ENCODE measurements around the gene VAV2.

VAV2 gene

DNA sequence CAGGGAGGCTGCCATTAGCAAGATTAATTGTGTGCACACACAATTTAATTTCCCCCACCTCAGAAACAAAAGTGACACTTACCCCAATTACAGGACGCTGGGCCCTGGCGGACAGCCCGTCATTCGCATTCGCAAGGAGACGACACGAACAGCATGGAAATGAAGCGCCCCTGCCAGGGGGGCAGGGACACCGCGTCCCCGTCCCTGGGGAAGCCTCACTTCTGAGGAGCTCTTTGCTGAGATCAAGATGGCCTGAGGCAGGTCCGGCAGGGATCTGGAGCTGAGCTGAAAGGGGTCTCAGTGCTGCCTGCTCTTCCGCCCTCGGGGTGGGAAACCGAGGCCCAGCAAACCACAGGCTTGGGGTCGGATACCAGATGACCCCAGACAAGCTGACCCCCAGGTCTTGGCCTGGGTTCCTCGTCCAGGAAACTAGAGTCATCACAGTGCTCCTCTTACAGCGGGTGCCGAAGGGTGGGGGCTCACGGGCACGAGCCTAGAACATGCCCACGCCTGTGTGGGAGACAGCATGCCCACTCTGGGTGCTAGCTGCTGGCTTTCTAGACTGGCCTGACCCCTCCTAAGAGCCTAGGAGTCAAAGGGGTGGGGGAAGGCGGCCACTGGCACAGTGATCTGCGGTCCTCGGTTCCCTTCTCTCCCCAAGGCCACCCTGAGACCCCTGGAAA lies 103.2 kb downstream of the VAV2 start:
- no peak for DNase-seq (ENCODE audit: low spot score)

DNA sequence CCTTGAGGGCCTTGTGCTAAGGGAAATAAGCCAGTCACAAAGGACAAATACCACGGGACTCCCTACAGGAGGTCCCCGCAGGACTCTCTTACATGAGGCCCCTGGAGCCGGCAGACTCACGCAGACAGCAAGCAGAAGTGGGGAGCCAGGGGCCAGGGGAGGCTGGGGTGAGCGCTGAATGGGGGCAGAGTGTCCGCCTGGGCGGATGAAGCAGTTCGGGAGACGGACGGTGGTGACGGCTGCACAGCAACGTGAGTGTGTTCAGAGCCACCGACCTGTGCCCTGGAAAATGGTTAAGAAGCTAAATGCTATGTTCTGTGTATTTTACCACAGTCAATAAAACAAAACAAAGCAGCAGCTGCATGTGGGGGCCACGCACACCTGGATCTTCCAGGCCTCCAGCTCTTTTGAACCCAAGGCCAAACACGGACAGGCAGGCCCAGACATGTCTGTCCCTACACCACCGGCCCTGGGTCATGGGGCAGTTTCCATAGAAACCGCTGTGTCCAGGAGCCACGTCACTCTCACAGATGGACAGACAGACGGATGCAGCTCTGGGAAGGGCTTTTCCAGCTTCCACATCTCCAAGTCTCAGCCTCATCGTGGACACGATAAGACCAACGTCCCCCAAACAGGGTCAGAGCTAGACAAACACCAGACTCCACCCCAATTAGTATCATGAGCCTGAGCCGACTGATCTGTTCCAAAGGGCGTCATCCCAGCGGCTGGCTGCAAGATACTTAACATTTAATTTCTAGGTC lies 103.9 kb downstream of the VAV2 start:
- no peak for DNase-seq (ENCODE audit: low spot score)

DNA sequence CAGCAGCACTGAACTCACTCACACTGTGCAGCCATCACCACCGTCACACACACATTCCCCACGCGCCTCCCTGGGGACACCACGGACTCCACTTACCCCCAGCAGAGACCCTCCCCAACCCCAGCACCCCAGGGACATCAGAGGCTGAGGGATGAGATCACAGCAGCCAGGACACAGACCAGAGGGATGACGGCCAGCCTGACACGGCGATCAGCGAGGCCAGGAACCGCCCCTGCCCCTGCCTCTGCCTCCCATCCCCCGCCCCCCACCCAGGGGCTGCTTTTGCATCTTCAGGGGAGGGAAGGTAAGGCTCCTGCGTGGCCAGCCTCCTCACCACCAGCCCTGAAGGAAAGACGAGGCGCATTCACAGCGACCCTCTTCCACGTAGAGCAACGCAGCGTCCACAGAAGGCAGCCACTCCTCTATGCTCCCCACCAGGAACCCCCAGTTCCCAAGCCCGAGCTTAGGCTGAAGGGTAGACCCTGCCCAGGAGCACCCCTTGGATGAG lies 104.5 kb downstream of the VAV2 start:
- DNase-seq (ENCODE audit: low spot score) = no peak

DNA sequence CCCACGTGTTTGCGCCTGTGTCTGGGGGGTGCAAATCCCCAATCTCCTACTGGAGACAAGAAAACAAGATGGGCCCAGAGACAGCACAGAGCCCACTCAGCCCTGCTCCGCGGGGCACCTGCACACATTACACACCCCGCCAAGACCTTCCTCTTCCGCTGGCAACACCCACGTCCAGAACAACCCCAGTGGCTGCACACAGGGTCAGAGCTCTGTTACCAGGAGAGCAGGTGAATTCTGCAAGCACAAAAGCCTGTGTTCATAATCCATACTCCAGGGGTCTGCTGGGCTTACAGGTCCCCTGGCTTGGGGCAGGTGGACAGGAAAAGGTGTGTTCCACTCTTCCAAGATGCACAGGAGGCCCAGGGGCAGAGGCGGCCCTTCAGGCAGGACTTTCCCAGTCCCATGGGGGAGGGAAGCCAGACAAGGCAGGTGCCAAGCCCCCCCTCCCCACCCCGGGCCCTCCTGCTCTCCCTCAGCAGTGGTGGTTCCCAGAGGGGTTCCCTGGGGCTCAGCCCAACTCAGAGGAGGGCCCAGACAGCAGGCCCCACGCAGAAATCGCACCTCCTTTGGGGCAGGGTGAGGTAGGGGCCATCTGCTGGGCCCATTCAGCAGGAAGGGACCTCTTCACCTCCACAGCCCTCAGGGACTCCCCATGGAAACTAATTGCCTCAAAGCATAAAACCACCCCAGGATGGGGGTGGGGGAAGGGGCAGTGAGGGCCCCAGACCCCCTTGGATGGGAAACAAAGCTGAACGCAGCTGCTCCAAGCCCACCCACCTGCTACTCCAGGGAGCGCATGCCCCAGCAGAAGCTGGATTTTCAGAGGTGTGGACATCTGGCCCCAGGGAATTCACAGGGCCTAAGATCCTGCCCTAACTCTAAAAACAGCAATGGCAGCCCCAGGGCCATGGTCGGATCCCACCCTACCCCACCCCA lies 105.3 kb downstream of the VAV2 start:
- no peak for DNase-seq (ENCODE audit: low spot score)

DNA sequence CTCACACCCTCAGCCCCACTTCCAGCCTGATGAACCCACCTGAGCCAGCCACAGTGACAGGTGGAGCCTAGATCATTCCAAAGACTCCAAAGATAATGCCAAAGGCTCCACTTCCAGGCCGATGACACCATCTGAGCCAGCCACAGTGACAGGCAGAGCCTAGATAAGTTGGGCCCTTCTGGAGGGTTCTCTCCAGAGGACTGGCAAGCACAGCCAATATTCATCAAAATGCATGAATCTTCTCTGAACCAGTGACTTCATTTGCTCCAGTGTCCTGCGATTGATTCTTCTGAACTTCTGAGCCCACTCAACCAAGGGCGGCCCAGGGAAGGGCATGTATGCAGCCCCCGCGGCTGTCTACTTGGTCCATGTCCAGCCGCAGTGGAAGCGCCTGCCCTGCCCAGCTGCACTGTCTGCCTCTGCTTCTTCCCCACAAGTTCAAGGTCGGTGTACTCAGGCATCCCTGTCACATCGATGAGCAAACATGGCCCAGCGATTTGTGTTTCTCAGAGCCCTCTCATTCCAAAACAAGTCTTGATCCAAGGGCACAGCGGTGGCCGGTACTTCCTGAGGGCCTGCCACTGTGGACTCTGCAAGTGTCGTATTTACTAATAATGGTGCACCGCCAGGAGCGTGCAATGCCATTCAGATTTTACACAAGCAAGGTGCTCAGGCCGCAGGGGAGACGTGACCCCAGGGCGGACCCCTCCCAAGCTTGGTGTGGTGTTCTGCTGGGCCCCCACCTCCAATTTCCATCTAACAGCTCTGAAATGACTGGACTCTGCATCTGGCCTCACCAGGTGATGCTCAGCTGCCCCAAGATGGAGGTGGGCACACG lies 107.0 kb downstream of the VAV2 start:
- no peak for DNase-seq (ENCODE audit: low spot score)

DNA sequence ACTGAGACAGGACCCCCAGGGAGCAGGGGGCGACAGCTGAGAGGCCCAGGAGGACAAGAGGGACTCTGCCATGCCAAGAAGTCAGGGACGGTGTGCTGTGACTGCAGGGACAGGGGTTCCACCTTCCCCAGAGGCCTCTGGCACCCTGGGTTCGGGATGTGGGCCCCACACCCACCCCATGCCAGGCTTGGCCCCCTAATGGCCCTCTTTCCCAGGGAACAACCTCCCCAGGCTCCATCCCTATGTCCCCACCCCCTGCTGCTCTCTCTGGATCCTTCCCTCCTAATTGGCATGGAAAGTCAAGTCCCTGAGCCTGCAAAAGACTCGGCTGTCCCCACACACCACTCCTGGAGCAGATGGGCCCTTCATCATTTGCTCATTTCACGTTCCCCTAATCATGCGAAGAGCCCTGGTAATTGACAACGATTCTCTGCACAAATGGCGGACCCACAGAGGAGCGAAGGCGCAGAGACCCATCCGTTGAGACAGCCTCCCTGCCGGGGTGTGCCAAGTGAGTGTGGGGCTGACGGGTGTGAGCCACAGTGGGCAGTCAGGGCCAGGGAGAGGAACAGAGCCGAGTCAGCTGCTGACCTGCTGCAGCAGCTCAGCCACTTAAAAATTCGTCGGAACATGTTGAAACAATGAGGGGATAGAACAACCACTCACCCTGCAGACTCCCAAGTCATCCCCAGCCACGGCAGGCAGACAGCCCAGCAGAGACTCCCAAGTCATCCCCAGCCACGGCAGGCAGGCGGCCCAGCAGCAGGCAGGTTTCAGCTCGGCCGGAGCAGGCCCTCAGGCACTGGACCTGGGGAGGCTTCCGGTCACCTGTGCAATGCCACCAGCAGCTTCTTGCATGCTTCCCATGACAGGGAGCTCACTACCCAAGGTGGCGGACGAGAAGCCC lies 109.0 kb downstream of the VAV2 start:
- DNase-seq (ENCODE audit: low spot score) = no peak

DNA sequence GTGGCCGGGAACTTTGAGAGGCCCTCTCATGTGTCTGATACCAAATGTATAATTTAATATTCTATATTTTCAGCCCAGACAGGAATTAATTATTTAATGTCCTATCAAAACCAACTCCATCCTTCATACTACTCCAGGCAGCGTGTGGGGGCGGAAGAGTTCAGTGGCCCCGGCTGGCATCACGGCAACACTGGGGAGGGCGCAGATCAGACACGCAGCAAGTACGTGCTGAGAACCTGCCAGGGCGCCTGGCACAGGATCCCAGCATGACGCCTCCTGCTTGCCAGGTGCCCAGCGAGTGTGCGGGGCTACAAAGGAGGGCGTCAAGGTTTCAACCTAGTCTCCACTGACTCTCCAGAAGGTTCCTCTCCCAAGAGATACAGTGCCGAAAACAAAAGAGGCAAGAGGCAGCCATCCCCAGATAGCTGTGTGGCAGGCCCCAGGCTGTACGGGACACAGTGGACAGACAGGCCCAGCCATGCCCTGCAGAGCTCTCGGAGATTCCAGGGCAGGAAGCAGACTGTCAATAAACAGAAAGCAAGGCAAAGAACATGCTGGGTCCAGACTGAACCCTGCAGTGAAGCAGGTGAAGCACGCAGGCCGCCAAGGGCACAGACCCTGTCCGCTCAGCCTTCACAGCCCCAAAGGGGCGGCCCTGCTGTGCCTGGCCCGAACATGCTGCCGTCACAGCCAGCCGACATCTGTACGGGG lies 110.3 kb downstream of the VAV2 start:
- DNase-seq (ENCODE audit: low spot score) = no peak

DNA sequence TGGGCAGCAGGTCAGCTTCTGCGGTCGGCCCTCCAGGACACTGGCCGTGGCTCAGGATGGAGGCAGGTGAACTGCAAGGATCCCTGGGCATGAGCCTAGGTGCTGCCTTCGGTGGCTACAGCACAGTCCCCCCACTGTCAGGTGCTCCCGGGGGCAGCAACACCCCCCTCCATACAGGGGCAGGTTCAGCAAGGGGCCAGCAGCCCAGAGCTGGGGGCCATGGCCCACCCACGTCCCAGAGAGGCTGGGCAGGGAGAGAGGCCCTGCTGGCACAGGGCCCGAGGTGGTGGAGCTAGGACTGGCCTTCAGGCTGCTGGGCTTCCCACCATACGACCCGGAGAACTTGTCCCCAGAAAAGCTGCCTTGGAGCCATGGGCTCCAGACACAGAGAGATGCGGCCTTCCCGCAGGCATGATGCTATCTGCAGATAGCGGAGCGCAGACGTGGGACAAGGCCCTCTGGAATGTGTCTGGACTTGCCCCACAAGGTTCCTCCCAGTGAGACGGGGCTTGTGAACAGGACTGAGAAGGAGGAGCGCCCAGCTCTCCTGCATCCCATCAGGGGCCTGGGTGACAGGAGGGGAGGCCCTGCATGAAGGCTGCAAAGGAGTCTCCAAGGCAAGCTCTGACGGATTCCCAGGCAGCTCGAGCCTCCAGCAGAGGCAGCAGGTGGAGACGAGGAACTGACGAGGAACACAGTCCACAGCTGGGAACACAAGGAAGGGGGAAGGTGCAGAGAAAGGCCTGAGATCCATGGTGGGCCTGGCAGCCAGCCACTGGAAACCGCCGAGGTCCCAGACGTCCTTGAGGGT lies 111.1 kb downstream of the VAV2 start:
- DNase-seq (ENCODE audit: low spot score) = no peak

DNA sequence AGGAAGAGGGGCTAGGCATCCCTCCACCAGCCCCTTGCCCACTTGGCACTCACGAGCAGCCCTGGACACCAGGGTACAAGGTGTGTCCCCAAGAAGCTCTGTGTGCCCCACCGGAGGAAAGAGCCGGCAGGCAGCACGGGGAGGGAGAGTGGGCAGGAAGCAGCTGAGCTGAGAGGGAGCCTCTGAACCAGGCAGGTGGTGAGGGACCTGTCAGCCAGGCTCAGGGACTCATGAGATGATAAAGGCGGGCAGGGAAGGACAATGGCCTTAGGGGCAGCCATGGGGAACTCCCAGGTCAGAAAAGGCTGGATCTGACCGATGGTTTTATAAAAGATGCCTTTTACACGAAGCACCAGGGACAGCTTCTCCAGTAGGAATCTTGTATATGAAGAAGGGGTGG lies 112.0 kb downstream of the VAV2 start:
- DNase-seq (ENCODE audit: low spot score) = no peak

DNA sequence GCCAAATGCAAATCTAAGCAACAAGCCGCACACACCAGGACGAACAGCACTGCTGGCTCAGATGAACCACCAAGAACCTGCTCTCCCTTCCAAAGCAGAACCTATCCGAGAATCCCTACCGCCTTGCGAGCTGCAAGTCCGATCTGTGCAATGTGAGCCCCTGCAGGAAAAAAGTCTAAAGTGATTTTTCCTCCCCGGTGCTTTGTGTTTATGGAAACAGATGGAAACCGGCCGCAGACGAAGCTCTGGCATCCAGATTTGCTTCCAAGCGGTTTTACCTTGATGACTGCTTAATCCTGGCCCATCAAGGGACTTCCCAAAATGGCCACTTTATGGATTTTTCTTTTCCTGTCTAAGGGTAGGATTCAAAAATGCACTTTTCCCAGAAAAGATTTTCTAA lies 112.5 kb downstream of the VAV2 start:
- no peak for DNase-seq (ENCODE audit: low spot score)

DNA sequence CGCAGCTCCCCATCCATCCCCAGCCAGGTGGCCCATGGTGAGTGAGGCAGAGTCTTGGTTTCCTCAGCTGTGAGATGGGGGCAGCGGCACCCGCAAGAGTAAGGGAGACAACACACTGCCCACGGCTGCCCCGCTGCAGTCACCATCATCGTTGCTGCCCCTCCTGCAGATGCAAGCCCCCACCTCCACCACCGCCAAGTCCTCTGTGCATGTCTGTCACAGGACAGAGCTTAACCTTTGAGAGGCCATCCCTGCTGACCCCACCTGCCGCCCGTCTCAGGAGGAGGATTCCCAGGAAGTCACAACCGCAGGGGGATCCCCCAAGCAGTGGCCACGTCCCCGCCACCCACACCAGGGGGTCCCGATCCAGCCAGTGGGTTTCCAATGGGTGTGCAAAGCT lies 113.7 kb downstream of the VAV2 start:
- DNase-seq (ENCODE audit: low spot score) = no peak

DNA sequence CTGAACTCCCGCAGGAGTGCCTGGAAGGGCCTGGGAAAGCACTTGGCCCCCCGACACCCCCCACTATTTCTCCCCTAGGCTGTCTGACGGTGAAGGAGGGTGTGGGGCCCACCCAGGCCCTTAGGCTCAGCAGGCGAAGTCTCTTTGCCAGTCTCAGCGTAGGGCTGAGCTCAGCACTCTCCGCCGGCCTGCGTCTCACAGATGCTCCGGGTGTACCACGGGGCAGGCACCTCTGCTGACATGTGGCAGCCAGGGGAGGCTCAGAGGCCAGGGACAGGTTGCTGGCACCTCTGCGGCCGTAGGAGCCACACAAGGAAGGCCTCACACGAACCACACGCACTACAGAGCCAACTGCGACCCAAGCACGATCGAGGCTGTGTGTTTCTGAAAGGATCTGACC lies 114.2 kb downstream of the VAV2 start:
- DNase-seq (ENCODE audit: low spot score) = no peak

DNA sequence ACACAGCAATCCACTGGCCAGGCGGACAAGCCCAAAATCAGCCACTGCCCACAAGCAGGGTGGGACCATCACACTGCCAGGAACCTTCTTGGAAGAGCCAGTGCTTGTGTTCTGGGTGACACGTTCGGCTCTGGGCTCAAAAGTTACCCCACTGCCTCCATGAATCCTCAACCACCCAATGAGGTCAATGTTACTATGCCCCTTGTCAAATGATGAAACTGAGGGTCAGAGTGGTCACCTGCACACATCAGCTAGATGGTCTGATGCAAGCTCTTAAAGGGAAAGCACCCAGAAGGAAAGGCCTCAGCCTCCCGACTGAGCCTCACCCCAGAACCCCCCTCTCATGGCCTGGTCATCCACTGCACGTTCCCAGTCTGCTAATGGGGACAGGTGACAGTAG lies 114.8 kb downstream of the VAV2 start:
- no peak for DNase-seq (ENCODE audit: low spot score)

DNA sequence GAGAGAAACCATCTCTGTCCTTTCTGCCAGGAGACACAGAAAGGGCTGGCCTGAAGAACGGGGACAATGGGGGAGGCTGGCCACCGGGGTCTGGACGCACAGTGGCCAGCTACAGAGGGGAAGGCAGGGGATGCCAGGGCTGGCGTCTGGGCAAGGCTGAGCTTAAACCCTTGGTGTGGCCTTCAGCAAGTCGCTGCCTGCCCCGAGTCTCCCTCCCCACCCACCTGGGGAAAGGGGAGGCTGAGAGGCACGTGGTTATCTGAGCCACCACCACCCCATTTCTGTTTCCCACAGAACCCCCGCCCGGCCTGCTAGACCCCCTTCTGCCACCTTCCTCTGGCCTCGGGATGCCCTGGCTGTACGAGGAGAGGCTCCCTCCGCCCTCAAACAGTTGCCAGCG lies 115.3 kb downstream of the VAV2 start:
- no peak for DNase-seq (ENCODE audit: low spot score)

DNA sequence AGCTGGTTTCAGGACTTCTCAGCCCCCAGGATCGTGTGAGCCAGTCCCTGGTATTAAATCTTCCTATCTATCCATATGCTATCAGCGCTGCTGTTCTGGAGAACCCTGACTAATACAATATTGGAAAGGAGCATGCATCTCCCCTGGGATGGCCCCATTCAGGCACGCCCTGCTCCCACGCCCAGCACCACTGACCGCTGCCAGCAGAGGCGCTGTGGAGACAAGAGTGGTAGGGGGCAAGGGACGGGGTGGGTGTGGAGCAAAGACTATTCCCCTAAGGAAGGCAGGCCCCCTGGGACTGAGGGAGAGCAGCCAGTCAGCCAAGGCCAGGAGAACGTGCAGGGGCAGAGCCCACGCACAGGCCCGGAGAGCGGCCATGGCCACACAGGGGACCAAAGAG lies 116.0 kb downstream of the VAV2 start:
- no peak for DNase-seq (ENCODE audit: low spot score)

DNA sequence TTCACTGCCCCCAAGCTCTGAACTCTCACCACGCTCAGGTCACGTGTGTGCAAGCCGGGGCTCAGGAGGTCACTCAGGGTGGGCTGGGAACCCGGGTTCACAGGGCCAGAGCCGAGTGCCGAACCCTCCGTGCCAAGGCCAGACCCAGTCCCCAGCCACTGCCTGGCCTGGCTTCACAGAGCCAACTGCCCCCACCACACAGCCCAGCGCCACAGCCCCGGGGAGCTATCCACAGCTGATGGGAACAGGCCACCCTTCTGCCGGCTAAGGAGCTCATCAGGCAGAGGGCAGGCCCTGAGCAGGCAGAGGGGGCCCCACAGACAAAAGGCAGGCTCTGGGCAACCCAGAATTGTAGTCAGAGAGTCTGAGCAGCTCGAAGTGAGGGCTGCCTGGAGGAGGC lies 117.0 kb downstream of the VAV2 start:
- no peak for DNase-seq (ENCODE audit: low spot score)

DNA sequence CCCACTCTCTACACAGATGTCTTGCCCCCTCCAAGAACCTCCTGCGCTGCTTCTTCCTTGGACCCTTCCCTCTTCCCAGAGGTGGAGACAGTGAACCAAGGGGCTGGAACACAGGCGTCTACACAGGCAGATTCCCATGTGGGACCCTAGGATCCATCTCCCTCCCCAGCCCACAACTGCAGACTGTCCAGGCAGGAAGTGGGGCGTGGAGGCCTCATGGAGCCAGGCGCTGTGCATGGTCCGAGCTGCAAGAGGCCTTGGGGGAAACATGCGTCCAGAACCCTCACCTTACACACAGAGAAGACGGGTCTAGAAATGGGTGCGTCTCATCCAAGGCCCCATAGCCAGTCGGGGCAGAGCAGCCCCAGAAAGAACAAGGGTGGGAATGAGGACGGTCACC lies 117.5 kb downstream of the VAV2 start:
- no peak for DNase-seq (ENCODE audit: low spot score)

DNA sequence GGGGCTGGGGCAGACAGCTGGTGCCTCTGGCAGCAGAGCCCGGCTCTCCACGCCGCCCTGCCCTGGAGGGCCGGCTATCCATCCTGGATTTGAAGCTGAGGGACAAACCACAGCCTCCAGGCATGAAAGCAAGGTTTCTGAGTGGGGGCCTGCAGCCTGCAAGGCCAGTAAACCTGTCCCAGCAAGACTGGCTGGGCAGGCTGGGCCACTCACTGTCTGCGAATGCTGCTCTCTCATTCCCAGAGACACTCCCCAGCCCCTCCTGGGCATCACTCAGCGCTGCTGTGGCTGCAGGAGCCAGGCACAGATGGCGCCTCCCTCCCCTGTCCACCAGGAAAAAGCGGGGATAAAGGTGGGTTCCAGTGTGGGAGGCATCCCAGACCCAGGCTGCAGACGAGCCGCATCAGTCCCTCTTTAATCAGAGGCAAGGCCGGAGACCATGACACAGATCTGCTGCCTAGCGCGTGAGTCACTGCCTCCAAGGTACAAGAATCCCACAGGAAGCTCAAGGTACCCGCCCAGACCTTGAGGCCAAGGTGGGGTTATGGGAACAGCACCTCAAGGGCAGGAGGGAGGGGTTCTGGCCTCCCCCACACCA lies 118.0 kb downstream of the VAV2 start:
- DNase-seq (ENCODE audit: low spot score) = no peak

DNA sequence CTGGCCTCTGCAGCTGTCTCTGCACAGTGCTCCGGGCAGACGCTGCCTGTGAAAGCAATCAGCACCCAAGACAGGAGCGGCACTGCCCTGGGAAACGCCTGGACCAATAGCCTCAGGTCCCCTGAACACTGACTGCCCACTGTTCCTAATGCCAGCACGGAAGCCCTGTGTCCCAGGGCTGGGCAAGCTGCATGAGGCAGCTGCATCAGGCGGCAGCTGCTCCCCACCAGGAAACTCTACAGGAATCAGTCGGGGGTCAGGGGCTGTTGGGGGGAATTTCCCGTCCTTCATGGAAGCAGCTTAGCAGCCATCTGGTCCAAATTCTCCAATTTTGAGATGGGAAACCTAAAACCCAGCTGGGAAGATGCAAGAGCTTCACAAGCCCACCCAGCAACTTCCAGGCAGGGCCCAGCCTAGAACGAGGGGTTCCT lies 118.6 kb downstream of the VAV2 start:
- no peak for DNase-seq (ENCODE audit: low spot score)
